Hippocampal formation (tissue), 2 donors: Measurements from ENCODE around the gene LRRC47.

Experiments used
- DNase-seq, 2 donors: peaks; one replicate each; lab custom pipeline; 2025; lab: John Stamatoyannopoulos, UW

The LRRC47 gene

DNA sequence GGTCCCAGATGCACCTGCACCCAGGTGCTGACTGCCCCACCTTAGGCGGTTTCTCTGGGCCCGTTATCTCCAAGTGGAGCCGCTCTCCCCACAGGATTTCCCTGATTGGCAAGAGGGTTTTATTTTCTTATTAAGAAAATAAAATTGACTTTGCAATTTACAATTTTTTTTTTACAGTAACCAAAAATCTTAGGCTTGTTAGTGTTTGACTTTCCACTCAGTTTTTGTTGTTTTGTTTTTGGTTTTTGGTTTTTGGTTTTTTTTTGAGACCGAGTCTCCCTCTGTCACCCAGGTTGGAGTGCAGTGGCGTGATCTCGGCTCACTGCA, 48.8 kb downstream of the LRRC47 start:
- no peak for DNase-seq

DNA sequence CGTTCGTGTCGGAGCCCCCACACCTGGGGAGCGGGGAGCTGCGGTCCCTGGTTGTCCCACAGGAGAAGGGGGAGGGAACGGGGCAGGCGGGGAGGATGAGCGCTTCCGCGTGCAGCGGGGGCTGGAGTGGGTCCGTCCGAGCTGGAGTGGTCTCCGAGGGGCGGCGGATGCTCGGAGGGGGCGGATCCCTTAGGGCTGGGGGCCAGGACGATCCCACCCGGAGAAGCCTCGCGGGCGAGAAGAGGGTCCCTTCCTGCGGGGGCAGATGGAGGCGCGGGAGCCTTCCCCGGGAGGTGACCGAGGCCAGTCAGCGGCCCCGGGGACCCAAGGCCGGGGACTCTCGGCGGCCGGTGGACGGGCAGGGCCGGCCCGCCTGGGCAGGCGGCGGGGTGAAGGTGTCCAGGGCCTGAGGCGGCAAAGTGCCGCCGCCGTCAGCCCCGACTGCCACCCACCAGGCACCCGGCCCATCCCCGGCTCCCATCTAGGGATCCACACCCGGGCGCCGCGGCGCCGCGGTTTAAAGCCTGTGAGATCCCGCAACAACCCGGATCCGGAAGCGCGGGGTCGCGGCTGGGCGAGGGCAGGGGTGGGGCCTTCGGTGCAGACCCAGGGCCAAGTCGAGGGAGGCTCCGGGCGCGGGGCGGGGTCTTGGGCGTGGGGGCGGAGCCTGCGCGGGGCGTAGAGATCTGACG, 49.3 kb downstream of the LRRC47 start:
- peak; percentile 68 to 80 for DNase-seq

- DNase-seq, result no peak
Measured at GRCh38 chr1:3746389-3746829, 49.9 kb downstream of the LRRC47 start.

GRCh38 chr1:3745590-3746381, 50.5 kb downstream of the LRRC47 start:
- DNase-seq, result peak in 1 of 2 donors; percentile 15

- DNase-seq, result no peak
Measured at GRCh38 chr1:3745071-3745470, 51.2 kb downstream of the LRRC47 start.

GRCh38 chr1:3744646-3745045, 51.7 kb downstream of the LRRC47 start:
- DNase-seq, result no peak

GRCh38 chr1:3743826-3744225, 52.5 kb downstream of the LRRC47 start:
- no peak for DNase-seq

GRCh38 chr1:3743421-3743820, 52.9 kb downstream of the LRRC47 start:
- no peak for DNase-seq

GRCh38 chr1:3742439-3743298, 53.6 kb downstream of the LRRC47 start:
- no peak for DNase-seq

- DNase-seq, result no peak
Measured at GRCh38 chr1:3741566-3742438, 54.5 kb downstream of the LRRC47 start.

DNA sequence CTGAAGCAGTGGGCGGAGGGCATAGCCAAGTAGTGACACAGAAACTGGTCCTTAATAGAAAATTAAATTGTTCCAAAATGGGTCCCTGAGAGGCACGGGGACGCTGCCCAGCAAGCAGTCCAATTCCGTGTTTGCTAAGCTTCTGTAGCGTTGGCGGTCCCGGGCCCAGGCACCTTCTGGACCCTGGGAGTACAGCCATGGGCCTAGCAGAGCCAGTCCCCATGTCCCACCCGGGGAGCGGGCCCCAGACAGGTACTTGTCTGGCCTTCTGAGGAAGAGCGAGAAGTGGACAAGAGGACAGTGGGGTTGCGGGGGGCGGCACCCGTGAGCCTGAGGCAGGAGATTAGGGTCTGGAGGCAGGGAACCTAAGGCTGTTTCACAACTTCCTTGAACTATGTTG, 55.5 kb downstream of the LRRC47 start:
- no peak for DNase-seq

GRCh38 chr1:3740042-3740441, 56.3 kb downstream of the LRRC47 start:
- DNase-seq, result no peak

GRCh38 chr1:3738943-3739342, 57.4 kb downstream of the LRRC47 start:
- DNase-seq, result no peak

DNA sequence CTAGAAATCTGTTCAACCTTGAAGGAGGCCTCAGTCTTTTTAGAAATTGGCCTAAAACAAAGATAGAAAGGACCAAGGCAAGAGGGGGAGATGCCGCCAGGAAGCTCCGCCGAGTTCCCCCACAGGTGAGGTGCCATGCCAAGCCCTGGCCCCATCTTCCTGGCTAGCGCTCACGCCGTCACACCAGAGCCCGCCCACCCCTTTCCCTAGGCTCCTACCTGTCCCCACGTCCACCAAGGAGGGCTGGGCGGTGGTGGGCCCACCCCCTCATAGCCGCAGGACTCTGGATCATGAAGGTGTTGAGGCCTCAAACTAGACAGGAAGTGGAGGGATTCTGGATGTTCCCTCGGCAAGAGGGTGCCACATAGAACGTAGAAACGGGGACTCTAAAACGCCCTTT, 59.6 kb downstream of the LRRC47 start:
- DNase-seq, result no peak

DNA sequence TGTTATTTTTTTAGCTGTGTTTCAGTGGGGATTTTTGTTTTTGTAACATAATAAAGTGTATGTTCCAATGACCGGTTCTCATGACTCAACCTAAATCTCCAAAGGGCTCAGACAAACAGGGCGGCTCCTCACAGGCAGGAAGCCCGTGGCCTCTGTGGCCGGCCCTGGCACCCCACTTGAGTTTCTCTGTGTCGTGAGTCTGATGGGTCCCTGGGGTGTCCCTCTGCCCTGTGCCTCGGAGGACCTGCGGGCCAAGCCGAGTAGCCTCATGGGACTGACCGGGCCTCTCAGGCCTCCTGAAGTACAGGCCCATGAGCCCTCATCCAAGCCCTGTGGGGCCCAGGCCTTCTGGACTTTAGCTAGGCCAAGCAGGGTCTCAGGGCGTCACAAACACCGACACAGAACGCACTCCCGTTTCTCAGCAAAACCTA, 60.2 kb downstream of the LRRC47 start:
- DNase-seq, result no peak

- no peak for DNase-seq
Measured at GRCh38 chr1:3735688-3736087, 60.6 kb downstream of the LRRC47 start.

GRCh38 chr1:3735027-3735681, 61.1 kb downstream of the LRRC47 start:
- DNase-seq, result no peak

- no peak for DNase-seq
Measured at GRCh38 chr1:3734602-3735001, 61.7 kb downstream of the LRRC47 start.

GRCh38 chr1:3733883-3734589, 62.3 kb downstream of the LRRC47 start:
- no peak for DNase-seq
